Measurements from ENCODE around the gene COL10A1.

The COL10A1 gene

GRCh38 chr6:116078522-116078921 is 47.4 kb downstream of the COL10A1 start:
- DNase-seq: no peak

GRCh38 chr6:116074732-116075390 is 51.1 kb downstream of the COL10A1 start:
- no peak for DNase-seq

DNA sequence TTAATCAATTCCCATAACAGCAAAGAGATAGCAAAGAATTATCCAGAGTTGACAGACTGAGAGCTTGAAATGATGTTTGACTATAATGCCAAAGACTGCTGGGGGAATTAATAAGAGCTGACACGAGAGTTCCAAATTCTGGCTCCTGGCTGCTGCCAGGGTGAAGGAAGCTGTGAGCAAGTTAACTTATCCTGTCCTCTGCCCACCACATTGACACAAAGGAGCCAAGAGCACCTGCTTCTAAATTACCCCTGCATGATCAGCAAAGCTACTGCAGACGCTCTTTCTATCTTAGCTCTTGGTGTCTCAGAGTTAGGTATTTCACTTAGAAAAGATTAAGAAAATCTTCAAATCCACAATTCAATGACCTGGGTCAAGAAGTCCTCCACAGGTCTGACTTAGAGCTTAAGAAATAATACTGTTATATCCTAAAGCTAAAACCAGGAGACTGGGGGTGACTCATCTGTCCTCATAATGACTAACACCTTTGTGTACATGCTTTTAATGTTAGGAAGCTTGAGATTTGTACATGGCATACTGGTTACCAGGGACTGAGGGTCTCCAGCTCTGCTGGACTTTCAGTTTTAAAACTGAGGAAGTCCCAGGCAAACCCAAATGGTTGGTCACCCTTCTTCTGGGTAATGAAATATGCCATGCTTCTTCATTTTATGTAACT is 52.0 kb downstream of the COL10A1 start:
- DNase-seq: no peak

GRCh38 chr6:116072368-116072767 is 53.6 kb downstream of the COL10A1 start:
- DNase-seq: no peak

GRCh38 chr6:116070616-116071389 is 55.1 kb downstream of the COL10A1 start:
- no peak for DNase-seq

GRCh38 chr6:116070101-116070500 is 55.8 kb downstream of the COL10A1 start:
- DNase-seq: no peak

Data from activated CD8-positive, alpha-beta memory T cell treated with anti-CD3 and anti-CD28 coated beads, Interleukin-2, amount 50 U/mL, for 4 hours (primary cell).